HG02852 (cell line): ENCODE measurements around the gene TFDP2.

Source experiments
- ATAC-seq: cut with Tn5 transposase; IDR thresholded peaks from one replicate; pipeline ENCODE4 v1.9.1; 2021; ENCODE audit warnings: mild to moderate bottlenecking, moderate library complexity; ENCODE audit not compliant: unreplicated experiment

TFDP2 gene

GRCh38 chr3:141971571-141971970 lies 177.8 kb downstream of the TFDP2 start:
- ATAC-seq: no peak

GRCh38 chr3:141969711-141970110 lies 179.6 kb downstream of the TFDP2 start:
- ATAC-seq: no peak

- no peak for ATAC-seq
Observed at GRCh38 chr3:141965471-141965870, 183.9 kb downstream of the TFDP2 start.

GRCh38 chr3:141963301-141963700 lies 186.0 kb downstream of the TFDP2 start:
- no peak for ATAC-seq

GRCh38 chr3:141960731-141961130 lies 188.6 kb downstream of the TFDP2 start:
- ATAC-seq: no peak

- no peak for ATAC-seq
Observed at GRCh38 chr3:141959589-141960554, 189.5 kb downstream of the TFDP2 start.

GRCh38 chr3:141955175-141955574 lies 194.2 kb downstream of the TFDP2 start:
- no peak for ATAC-seq

GRCh38 chr3:141952611-141953010 lies 196.7 kb downstream of the TFDP2 start:
- ATAC-seq: no peak

GRCh38 chr3:141950572-141951493 lies 198.5 kb downstream of the TFDP2 start:
- ATAC-seq: no peak

GRCh38 chr3:141949972-141950371 lies 199.4 kb downstream of the TFDP2 start:
- no peak for ATAC-seq

GRCh38 chr3:141949399-141949798 lies 199.9 kb downstream of the TFDP2 start:
- ATAC-seq: no peak

GRCh38 chr3:141945726-141946485 lies 203.4 kb downstream of the TFDP2 start:
- no peak for ATAC-seq

GRCh38 chr3:141942006-141942405 lies 207.3 kb downstream of the TFDP2 start:
- no peak for ATAC-seq

- ATAC-seq: no peak
Observed at GRCh38 chr3:141941093-141941492, 208.3 kb downstream of the TFDP2 start.

- ATAC-seq: no peak
Observed at GRCh38 chr3:141940194-141940776, 209.1 kb downstream of the TFDP2 start.

GRCh38 chr3:141939759-141940158 lies 209.6 kb downstream of the TFDP2 start:
- ATAC-seq: no peak

- ATAC-seq: no peak
Observed at GRCh38 chr3:141938011-141938500, 211.3 kb downstream of the TFDP2 start.

GRCh38 chr3:141934354-141934753 lies 215.0 kb downstream of the TFDP2 start:
- ATAC-seq: no peak

- no peak for ATAC-seq
Observed at GRCh38 chr3:141933421-141934300, 215.7 kb downstream of the TFDP2 start.
